Activated T-cell treated with anti-CD3 and anti-CD28 coated beads, Interleukin-2, amount 50 U/mL, for 24 hours (primary cell): Measurements from ENCODE around the gene LRP1B.

Source experiments
- DNase-seq: peaks from one replicate; pipeline ENCODE4 v3.0.0-alpha.2; 2020
- H3K27ac Mint-ChIP-seq: 2 replicates; pipeline ENCODE4 v1.8.0; 2020; ENCODE audit warnings: mild to moderate bottlenecking, mixed read lengths
- H3K27me3 Mint-ChIP-seq: 2 replicates; pipeline ENCODE4 v1.8.0; 2020; ENCODE audit warnings: mixed read lengths
- H3K36me3 Mint-ChIP-seq: 2 replicates; pipeline ENCODE4 v1.8.0; 2020; ENCODE audit warnings: low read depth, mixed read lengths
- H3K4me1 Mint-ChIP-seq: 2 replicates; pipeline ENCODE4 v1.8.0; 2020; ENCODE audit warnings: low read depth, mixed read lengths
- H3K4me3 Mint-ChIP-seq: 2 replicates; pipeline ENCODE4 v1.8.0; 2020; ENCODE audit warnings: mild to moderate bottlenecking, moderate library complexity, mixed read lengths
- H3K9me3 Mint-ChIP-seq: 2 replicates; pipeline ENCODE4 v1.8.0; 2020; ENCODE audit warnings: mixed read lengths

LRP1B gene

DNA sequence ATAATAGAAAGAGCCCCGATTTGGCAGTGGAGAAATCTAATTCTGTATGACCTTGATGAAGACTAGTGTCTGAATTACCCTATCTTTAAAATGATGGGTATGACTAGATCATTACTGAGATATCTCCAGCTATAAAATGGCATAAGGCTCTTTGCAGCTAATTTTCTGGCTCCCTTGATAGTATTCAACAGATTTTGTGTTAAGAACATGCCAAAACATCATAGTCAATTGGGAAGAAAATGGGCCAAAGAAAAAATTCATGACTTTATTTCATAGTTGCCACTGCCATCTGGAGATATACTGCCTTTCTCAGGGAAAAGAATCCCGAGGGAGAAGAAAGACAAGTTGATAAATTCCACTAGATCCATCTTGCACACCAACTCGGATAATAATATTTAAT lies 1618.7 kb downstream of the LRP1B start:
- no peak overlapping the region for H3K27ac Mint-ChIP-seq
- H3K4me1 Mint-ChIP-seq, result no peaks in the 10 kb centered on the region
- peaks cover 6% of the 10 kb centered on the region for H3K9me3 Mint-ChIP-seq
- no peak overlapping the region for H3K4me3 Mint-ChIP-seq
- H3K27me3 Mint-ChIP-seq, result no peaks in the 10 kb centered on the region
- no peak for DNase-seq
- no peaks in the 10 kb centered on the region for H3K36me3 Mint-ChIP-seq

DNA sequence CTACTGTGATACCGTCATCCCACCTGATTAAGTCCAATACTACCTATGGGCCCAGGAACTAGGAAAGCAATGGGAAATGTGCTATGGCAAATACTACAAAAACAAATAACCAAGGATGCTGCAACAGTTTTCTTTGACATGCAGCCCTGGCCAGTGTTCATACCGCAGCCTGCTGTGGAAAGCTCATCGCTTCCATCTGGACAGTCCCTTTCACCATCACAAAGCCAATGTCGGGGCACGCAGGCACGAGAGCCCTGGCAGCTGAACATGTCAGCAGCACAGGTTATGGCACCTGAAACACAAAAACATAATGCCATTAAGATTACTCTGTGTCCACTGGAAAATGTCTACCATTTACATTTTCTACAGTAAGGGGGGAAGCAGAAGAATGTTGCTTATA lies 1621.1 kb downstream of the LRP1B start:
- Mint-ChIP-seq H3K27ac (no peak overlapping the region), H3K9me3 (peaks cover 6% of the 10 kb centered on the region), H3K27me3 (no peaks in the 10 kb centered on the region), H3K4me3 (no peak overlapping the region), H3K4me1 (no peaks in the 10 kb centered on the region), H3K36me3 (no peaks in the 10 kb centered on the region)
- DNase-seq, result no peak

DNA sequence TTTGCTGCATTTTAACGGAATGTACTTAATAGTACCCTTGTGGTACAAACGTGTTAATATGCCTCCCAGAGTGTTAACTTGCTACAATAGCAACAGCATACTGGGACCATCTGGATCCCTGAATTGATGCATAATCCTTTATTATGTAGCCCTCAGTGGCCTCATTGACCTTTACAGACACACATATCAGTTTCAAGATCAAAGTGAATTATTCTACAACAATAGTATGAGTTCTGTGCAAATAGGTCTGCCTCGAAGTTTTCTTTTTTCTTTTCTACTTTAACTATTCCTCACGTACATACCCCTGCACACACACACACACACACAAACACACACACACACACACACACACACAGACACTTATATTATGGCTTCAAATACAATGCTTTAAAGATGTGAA lies 1622.1 kb downstream of the LRP1B start:
- Mint-ChIP-seq H3K4me3 (no peak overlapping the region), H3K4me1 (no peaks in the 10 kb centered on the region), H3K27ac (no peak overlapping the region), H3K27me3 (no peaks in the 10 kb centered on the region), H3K36me3 (no peaks in the 10 kb centered on the region), H3K9me3 (peaks cover 6% of the 10 kb centered on the region)
- DNase-seq, result no peak

DNA sequence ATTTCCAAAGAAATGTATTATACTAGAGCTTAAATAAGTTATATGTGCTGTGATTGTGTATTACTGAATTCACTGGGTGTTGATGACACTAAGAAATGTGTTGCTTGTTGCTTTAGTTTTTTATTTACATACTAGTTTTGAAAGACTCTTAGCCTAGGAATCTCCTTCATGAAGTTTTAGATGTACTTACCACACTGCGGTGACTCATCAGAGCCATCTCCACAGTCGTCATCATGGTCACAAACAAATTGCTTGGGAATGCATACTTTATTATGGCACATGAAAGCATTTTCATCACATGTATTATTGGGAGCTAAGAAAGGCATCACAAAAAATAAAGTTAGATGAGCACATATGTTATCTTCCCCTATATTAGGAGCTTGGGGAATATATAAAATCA lies 1624.2 kb downstream of the LRP1B start:
- Mint-ChIP-seq H3K27me3 (no peaks in the 10 kb centered on the region), H3K4me1 (peaks cover 2% of the 10 kb centered on the region), H3K27ac (no peak overlapping the region)

DNA sequence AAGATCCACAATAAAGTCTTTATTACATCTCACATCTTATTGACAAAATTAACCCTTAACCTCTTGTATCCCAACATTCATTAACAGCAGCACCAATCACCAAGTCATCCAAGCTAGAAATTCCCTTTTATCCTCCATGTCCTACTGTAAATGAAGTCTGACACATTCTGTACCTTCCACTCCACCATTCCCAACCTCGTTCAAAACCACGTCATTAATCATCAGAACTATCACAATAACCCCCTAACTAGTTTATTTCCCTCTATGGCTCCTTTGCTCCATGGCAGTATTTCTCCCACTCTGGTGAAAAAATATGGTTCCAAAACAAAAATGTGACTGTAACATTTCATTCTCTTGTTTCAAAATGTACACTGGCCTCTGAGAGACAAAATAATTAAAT lies 1626.2 kb downstream of the LRP1B start:
- Mint-ChIP-seq H3K36me3 (no peaks in the 10 kb centered on the region), H3K27me3 (no peaks in the 10 kb centered on the region), H3K4me1 (peaks cover 2% of the 10 kb centered on the region), H3K27ac (no peak overlapping the region), H3K9me3 (no peaks in the 10 kb centered on the region), H3K4me3 (no peak overlapping the region)
- no peak for DNase-seq

More for the DNA sequence above, 1624.2 kb downstream of the LRP1B start:
- H3K9me3 Mint-ChIP-seq, result peaks cover 6% of the 10 kb centered on the region
- H3K4me3 Mint-ChIP-seq, result no peak overlapping the region
- no peaks in the 10 kb centered on the region for H3K36me3 Mint-ChIP-seq
- DNase-seq, result no peak

DNA sequence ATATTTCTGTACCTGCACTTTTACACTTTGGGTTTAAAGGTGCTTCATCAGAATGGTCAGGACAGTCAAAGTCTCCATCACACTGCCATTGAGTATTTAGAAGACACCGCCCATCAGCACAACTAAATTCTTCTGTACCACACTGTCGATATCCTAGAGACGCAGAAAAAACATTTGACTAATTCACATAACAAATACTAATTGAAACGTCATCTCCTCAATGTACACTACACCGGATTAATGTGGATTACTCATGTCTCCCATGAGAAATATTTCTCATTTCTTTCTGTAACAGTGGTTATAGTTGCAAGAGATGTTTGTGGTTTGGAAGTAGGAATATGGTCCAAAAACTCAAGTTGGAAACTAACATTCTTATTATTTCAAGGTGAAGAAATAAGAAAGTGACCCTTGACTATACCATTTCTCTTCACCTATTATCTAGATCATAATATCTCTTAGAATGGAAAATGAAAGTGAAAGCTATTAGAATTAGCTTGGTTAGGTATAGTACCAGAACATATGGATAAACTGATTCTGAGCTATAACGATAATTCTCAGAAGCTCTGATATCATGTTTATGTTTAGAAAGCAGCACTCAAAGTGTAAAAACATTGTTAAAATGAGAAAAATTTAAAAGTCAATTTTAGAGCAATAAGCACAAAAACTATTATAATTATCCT lies 1627.7 kb downstream of the LRP1B start:
- H3K27ac Mint-ChIP-seq, result no peak overlapping the region
- H3K9me3 Mint-ChIP-seq, result no peaks in the 10 kb centered on the region
- no peak for DNase-seq
- peaks cover 2% of the 10 kb centered on the region for H3K4me1 Mint-ChIP-seq
- no peaks in the 10 kb centered on the region for H3K27me3 Mint-ChIP-seq
- no peak overlapping the region for H3K4me3 Mint-ChIP-seq
- no peaks in the 10 kb centered on the region for H3K36me3 Mint-ChIP-seq

DNA sequence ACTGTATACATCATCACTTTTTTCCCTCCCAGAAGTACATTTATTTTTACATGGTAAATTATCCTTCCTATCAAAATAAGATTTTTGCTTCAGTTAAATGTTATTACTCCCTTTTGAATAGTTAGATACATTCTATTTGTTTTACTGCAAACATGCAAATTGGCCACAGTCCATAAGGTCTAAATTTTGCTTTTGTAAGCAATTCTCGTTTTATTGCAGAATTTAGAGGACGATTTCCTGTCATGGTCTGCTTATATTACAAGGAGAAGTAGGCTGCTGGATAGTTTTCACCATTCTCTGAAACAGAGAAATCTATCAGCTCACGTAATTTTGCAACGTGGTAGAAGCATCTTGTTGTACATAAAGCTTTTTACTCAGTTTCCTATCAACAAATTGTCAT lies 1632.5 kb downstream of the LRP1B start:
- H3K4me1 Mint-ChIP-seq, result peaks cover 2% of the 10 kb centered on the region
- peaks cover 4% of the 10 kb centered on the region for H3K9me3 Mint-ChIP-seq
- DNase-seq, result no peak
- H3K27me3 Mint-ChIP-seq, result no peaks in the 10 kb centered on the region
- no peak overlapping the region for H3K4me3 Mint-ChIP-seq
- no peaks in the 10 kb centered on the region for H3K36me3 Mint-ChIP-seq
- no peak overlapping the region for H3K27ac Mint-ChIP-seq

DNA sequence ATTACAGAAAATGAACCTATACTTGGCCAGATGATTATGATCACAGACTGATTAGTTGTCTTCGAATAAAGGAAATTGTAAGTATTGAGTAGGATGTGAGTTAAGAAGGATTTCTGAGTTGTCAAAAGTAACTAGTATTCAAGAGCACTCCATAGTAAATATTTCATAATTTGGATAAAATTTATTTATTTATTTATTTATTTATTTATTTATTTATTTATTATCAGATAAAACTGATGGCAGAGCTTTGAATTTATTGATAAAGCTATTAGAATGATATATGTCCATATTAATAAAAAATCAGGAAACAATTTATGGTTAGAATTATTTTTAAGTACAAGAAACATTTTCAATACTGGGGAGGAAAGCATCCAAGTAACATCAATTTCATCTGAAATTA lies 1634.1 kb downstream of the LRP1B start:
- Mint-ChIP-seq H3K27ac (no peak overlapping the region), H3K4me3 (no peak overlapping the region), H3K27me3 (no peaks in the 10 kb centered on the region), H3K9me3 (peaks cover 8% of the 10 kb centered on the region), H3K4me1 (no peaks in the 10 kb centered on the region), H3K36me3 (no peaks in the 10 kb centered on the region)
- no peak for DNase-seq

DNA sequence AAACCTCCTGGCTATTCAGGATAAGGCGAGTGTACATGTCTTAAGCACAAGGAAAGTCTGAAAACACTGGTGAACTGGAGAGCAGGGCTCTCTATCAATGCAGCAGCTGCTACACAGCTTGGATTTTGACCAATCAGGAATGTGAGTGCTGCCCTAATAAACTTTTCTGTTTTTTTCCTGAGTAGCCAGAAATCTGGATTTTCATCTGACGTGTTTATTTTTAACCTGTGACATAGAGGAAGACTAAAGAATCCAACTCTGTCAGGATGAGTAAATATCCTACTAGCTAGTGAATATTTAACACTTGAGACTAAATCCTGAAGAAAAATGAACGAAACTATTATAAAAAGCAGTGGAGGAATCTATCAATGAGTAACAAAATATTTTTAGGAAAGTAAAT lies 1638.9 kb downstream of the LRP1B start:
- Mint-ChIP-seq H3K36me3 (no peaks in the 10 kb centered on the region), H3K27me3 (no peaks in the 10 kb centered on the region), H3K4me1 (no peaks in the 10 kb centered on the region), H3K9me3 (peaks cover 8% of the 10 kb centered on the region), H3K4me3 (no peak overlapping the region), H3K27ac (no peak overlapping the region)
- DNase-seq, result no peak

DNA sequence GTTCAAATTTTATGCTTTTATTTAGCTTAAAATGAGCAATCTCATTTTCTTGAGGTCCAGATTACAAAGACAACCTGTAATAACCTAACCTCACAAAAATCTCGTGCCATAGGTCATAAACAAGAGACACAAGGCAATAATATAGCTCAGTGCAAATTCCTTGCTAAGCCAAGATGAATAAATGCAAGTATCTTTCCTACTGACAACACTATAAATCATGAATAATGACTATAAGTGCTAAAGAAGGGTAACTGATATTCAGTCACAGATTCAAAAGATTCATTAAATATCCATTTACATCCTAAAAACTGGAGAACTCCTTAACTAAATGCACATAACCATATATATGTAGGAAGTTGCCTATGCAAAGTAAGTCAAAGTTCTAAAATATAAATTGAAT lies 1641.6 kb downstream of the LRP1B start:
- Mint-ChIP-seq H3K9me3 (peaks cover 7% of the 10 kb centered on the region), H3K36me3 (no peaks in the 10 kb centered on the region), H3K27me3 (no peaks in the 10 kb centered on the region), H3K4me3 (no peak overlapping the region), H3K27ac (no peak overlapping the region), H3K4me1 (no peaks in the 10 kb centered on the region)
- DNase-seq, result no peak

DNA sequence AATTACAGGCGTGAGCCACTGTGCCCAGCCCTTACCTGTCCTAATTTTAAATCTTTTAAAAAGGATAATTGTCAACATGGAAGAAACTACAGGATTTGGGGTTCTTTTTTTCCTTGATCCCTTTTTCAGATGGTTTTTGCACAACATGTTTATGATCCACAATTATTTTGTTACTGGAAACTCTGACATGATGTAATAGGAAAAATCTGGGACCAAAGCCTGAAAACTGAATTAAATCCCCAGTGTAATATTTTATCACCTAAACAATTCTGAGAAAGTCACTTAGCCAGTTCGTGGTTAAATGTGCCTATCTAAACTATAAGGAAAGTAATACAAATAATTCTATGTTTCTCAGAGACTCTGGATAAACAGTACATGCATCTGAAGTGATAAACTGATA lies 1649.7 kb downstream of the LRP1B start:
- no peak for DNase-seq
- no peaks in the 10 kb centered on the region for H3K36me3 Mint-ChIP-seq

DNA sequence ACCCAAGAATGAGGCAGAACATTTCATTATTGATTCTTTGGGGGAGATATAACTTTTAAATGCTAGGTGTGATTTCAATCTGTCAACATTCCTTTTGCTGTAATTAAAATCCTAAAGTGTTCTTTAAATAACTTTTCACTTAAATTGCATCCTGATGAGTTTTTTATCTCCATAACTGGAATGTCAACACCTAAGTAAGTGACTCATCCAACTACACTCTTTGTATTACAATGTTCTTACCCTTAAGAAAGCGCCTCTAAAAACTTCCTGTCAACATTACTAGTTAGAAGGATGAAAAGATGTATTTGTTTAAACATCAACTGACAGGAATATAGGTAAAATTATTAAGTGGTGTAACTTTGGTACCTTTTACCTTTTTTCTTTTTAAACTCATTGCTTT lies 1657.0 kb downstream of the LRP1B start:
- H3K36me3 Mint-ChIP-seq, result no peaks in the 10 kb centered on the region
- H3K4me3 Mint-ChIP-seq, result no peak overlapping the region
- H3K27me3 Mint-ChIP-seq, result no peaks in the 10 kb centered on the region
- H3K9me3 Mint-ChIP-seq, result peaks cover 17% of the 10 kb centered on the region
- no peak overlapping the region for H3K27ac Mint-ChIP-seq
- H3K4me1 Mint-ChIP-seq, result no peaks in the 10 kb centered on the region
- no peak for DNase-seq

More for the DNA sequence above, 1649.7 kb downstream of the LRP1B start:
- Mint-ChIP-seq H3K9me3 (peaks cover 13% of the 10 kb centered on the region), H3K4me1 (no peaks in the 10 kb centered on the region), H3K4me3 (no peak overlapping the region), H3K27ac (no peak overlapping the region), H3K27me3 (no peaks in the 10 kb centered on the region)

DNA sequence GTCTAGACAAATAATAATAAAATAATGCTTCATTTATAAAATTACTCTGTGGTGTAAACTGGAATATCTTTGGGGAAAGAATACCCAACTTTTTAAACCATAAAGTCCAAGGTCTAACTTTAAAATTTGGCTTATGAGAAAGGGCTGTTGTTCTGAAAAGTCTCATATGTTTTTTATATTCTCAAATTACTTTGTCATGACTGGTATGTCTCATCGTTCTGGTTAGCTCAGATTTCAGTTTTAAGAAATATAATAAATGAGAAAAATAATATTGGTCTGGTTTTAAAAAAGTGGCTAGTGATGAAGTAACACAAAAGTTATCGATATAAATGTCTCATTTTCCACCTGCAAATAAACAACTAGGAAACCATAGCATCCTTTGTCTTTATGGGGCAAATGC lies 1658.1 kb downstream of the LRP1B start:
- H3K27me3 Mint-ChIP-seq, result no peaks in the 10 kb centered on the region
- H3K4me1 Mint-ChIP-seq, result no peaks in the 10 kb centered on the region
- no peak overlapping the region for H3K4me3 Mint-ChIP-seq
- no peak overlapping the region for H3K27ac Mint-ChIP-seq
- peaks cover 16% of the 10 kb centered on the region for H3K9me3 Mint-ChIP-seq
- H3K36me3 Mint-ChIP-seq, result no peaks in the 10 kb centered on the region
- no peak for DNase-seq

DNA sequence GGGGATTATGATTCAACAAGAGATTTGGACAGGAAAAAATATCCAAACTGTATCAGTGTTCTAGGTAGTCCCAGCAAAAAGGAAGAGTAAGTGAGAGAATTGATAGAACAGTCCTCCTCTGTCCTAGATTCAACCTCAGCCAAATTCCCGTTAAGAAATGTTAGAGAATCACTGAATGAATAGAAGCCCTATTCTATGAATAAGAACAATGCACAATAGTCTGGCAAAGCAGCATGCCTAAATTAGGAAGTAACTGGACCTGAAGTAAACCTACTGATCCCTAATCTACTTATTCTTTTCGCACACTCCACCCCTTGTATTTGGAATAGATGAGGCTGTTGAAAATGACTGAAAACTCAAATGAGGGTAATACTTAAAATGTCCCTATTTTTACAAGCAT lies 1665.5 kb downstream of the LRP1B start:
- Mint-ChIP-seq H3K4me3 (no peak overlapping the region), H3K9me3 (peaks cover 6% of the 10 kb centered on the region), H3K27me3 (no peaks in the 10 kb centered on the region), H3K36me3 (no peaks in the 10 kb centered on the region), H3K4me1 (no peaks in the 10 kb centered on the region), H3K27ac (no peak overlapping the region)
- DNase-seq, result no peak

DNA sequence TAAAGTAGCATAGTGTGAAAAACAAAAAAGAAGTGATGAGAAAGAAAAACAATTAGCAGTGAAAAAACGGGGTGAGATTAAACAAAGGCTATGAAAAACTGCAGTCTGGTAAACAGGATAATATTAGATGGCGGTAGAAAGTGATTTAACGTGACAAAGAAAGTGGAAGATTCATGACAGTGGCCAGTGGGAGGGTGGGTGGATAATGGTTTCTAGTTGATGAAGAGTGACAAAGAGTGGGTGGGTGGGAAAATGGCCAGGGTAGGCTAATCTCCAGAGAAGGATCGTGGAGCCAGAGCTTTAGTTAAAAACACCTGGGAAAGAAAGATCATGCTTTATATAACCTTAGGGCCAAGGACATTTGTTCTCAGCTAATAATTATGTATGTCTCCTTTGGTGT lies 1667.8 kb downstream of the LRP1B start:
- Mint-ChIP-seq H3K4me3 (no peak overlapping the region), H3K27me3 (no peaks in the 10 kb centered on the region), H3K27ac (no peak overlapping the region), H3K9me3 (peaks cover 2% of the 10 kb centered on the region), H3K36me3 (no peaks in the 10 kb centered on the region), H3K4me1 (no peaks in the 10 kb centered on the region)
- DNase-seq, result no peak

DNA sequence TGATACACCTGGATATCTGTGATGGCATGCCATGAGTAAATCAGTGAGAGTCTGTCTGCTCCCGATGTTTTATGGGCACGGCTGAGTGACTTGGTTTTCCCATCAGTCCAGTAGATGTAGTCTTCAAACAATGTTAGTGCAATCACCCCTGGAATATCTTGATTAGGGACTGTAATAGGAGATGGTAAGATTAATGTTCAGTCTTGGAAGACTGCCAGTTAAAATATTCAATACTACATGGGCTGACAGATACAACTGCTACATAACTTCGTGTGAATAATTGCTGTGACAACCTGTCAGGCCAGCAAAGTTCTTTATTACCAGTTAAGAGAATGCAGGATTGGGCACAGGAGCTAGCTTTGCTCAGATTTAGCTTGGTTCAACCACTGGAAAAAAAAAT lies 1673.3 kb downstream of the LRP1B start:
- no peaks in the 10 kb centered on the region for H3K36me3 Mint-ChIP-seq
- no peak for DNase-seq
- H3K27me3 Mint-ChIP-seq, result no peaks in the 10 kb centered on the region
- no peaks in the 10 kb centered on the region for H3K4me1 Mint-ChIP-seq
- H3K9me3 Mint-ChIP-seq, result peaks cover 4% of the 10 kb centered on the region
- H3K4me3 Mint-ChIP-seq, result no peak overlapping the region
- no peak overlapping the region for H3K27ac Mint-ChIP-seq
